Smooth muscle cell of the brain vasculature (primary cell): Measurements from ENCODE around the gene DLGAP1.

Source experiments
- DNase-seq: peaks from one replicate; pipeline ENCODE4 v3.0.0-alpha.2; 2012; ENCODE audit warnings: low read depth, low spot score

The DLGAP1 gene

DNA sequence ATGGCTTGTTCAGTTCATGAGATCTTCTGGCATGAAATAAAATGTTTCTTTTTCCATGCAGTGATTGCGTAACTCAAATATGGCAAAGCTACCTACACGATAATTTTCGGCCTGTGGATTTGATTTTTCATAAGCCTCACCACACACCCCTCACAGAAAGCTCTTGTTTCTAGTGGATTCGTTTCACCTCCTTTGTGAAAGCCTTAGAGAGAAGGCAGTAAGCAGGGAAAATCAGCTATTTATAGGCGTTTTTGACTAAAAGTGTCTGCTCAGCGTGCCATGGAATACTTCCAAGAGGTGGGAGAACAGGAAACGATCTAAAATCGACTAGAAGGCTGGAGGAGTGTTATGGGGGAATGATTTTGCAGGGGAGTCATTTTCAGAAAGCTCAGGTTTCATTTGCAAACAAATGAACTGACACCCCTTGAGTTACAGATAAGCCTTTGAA lies 587.2 kb downstream of the DLGAP1 start:
- DNase-seq = no peak

DNA sequence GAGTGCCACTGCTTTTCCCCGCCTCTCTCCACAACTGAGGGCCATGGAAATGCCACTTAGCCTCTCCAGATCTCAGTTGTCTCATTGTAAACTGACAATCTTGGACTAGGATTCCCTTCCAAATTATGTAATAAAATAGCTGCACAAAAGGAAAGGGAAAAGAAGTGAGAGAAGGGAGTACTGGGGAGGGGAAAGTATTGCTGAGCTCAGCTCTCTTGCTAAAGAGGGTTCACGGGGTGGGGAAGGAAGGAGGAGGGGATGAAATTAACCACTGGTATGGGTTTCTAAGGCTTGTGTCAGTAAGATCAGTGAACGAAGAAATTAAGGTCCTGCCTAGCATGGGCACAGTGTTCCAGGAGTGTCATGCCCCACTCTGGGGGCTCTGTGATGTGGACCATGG lies 587.9 kb downstream of the DLGAP1 start:
- no peak for DNase-seq

DNA sequence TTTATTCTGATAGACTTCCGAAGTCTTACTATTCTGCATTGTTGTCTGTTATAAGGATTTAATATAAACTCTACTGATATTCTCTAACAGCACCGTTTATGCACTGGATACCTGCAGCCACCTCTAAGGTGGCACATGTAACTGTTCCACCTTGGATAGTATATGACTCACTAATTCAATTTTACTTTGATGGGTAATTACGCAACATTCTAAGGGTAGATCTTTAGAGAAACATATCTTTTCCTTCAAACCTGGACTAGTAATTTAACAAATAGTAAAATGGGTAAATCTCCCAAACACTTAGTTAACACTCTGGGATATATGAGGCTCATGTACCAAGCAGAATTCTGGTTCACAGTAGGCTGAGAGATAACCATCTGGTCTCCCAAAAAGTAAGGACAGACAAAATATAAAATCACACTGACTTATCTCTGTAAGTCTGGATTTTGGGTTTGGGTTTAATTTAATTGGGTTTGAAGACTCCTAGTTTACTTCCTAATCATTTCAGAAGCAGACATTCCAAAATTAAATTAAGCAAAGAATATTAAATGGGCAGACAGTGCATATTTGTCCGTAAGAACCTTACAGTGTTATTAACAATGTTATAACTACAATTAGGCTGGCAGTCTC lies 590.3 kb downstream of the DLGAP1 start:
- no peak for DNase-seq

DNA sequence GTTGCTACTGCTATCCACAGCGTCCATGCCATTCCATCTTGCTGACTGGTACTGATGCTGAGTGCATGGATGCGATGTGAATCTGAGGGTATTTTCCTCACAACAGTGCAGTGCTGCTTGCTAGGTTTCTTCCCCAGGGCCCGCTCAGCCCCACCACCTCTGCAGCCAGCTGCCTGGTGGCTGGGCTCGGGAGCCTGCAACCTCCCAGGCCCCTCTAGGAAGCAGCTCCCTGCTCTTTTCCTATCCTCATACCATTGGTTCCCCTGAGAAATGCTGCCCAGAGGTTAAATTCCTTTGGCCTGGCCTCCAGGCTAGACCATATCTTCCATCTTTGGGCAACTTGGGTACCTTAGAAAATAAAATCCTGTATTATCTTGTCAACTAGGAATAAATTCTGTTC lies 591.5 kb downstream of the DLGAP1 start:
- DNase-seq = no peak

DNA sequence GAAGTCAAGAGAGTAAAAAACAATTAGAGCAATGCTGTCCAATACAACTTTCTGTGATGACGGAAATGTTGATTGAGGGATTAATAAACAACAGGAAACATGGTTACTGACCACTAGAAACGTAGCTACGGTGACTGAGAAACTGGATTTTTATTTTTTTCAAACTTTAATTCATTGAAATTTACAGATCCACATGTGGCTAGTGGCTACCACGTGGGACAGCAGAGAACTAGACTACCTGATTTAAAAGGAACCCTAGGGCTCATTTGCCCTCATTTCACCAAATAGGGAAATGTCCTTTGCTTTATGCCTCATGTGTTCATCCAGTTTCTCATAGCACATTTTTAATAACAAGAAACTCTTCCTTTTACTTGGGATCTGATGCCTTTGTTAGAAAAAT lies 592.1 kb downstream of the DLGAP1 start:
- DNase-seq = no peak

DNA sequence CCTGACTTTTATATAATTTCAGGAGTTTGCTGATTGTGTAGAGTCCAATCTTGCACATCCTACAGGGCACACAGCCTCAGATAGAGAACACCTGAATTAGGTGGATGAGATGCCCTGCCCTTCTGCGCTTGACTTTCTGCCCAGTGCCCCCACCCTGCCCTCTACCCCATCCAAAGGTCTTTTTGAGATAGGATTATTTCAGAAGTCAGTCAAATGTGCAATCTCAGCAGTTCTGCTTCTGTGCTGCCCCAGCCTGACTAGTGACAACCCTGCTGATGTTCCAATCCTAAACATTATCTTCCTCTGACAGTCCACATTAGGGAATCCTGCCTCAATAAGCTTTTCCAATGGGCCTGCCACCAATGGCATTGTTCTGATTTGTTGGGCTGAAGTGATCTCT lies 593.6 kb downstream of the DLGAP1 start:
- no peak for DNase-seq

DNA sequence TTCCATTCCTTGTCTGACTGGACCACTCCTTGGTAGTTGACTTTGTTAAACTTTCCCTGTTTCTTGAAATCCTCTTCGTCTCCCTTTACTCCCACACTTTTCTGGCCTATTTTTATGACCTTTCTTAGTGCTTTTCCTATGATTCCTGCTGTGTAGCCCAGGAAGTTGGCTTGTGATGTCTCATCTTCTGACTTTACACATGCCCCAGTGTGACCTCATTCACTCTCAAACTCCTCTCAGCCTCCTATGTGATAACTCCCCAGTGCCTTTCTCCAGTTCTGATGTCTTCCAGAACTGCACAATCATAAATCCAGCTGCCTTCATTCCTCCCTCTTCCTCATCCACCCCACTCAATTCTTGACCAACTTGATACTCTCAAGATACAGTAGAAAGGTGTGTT lies 597.6 kb downstream of the DLGAP1 start:
- no peak for DNase-seq

DNA sequence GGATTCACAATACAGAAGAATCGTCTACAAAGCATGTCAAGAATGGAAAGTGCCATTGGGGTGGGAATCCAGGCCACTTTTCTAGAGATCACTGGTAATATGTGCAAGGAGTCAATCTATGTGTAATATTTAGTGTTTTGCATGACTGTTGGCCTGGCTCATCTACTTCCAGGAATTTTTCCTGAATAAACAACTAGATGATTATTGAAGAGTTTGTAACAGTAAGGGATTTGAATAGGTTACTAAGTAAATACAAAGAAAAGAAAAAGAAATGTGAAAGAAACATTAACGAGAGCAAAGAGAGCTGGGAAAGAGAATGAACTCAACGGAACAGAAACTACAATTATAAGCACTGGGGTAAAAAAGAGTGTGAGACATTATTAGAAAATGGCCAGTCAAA lies 599.1 kb downstream of the DLGAP1 start:
- no peak for DNase-seq

DNA sequence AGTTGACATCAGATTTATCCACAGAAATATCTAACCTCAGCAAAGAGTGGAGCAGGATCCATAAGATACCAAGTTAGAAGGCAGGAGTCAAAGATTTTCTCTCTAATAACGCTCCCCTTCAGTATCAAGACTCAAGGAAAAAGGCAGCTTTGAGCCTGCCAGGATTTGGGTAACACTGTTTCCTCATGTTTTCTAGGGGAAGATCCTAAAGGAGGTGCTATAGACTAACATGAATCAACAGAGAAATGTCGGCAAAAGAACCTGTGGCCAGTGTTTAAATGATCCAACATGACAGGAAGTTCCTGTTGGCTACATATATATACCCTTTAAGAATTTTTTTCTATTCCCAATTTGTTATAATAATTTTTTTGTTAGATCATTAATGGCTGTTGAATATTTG lies 602.8 kb downstream of the DLGAP1 start:
- no peak for DNase-seq

DNA sequence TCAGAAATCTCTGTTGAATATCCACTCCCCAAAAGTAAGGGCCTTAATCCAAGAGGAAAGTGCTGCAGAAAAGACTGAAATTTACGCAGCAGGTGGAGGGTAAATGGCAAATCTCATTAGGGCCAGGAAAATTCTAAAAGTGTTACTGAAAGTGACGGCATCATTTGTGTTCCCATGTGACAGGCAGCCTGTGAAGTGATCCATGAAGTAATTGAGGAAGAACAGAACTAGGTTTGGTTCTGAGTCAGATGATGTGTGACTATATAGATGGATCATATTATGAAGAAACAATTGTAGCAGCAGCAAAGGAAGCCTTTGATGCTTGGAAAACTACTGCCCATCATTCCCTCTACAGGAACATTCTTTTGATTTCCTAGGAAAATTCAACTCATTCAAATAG lies 603.9 kb downstream of the DLGAP1 start:
- no peak for DNase-seq

DNA sequence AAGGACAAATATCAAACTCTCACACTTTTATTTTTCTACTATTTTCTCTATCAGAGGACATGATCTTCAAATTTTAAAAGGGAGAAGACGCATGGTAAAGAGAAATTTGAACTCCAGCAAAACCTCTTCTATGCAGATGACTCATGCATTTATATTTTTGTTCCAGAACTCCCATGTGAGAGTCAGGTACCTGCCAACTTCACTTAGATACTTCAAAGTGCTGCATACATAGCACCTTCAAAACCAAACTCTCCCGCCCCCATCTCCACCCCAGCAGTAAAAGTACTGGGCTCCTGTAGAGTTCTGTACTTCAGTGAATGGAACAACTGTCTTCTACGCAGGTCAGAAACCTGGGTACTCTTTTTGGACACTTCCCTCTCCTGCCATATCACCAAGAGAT lies 606.8 kb downstream of the DLGAP1 start:
- DNase-seq = no peak

DNA sequence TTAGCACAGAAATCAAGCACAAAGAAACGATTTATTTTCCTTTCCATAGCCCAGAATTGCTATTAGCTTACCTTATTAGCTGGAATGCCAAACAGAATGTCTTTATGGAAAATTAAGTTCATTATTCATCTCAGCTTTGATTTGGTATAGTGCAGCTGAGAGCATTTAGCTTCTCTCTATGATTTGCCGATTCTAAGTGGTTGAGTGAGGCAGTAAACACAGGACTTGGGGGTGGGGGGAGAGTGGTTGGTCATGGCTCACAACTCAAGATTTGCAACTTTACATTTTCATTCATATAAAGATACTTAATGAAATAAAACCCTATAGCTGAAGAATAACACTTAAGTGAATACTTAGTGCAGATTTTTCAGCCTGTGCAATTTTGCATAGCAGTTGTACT lies 609.9 kb downstream of the DLGAP1 start:
- no peak for DNase-seq

DNA sequence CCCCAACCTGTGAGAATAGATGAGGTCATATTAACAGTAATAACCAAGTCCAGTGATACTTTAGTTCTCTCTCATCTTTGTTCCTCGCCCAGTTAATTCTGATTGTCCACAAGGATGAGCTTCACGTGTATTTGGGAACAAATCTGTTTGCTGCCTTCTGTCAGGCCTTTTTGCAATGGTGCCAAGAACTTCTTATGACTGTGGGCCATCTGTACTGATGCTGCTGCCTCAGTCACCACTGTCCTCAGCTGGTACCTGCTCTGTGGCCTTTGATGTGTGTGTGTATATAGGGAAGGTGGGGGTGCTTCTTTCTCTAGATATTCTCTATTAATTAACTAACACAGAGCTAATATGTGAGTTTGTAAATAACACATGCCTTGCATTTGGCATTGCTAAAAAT lies 612.3 kb downstream of the DLGAP1 start:
- DNase-seq = no peak

DNA sequence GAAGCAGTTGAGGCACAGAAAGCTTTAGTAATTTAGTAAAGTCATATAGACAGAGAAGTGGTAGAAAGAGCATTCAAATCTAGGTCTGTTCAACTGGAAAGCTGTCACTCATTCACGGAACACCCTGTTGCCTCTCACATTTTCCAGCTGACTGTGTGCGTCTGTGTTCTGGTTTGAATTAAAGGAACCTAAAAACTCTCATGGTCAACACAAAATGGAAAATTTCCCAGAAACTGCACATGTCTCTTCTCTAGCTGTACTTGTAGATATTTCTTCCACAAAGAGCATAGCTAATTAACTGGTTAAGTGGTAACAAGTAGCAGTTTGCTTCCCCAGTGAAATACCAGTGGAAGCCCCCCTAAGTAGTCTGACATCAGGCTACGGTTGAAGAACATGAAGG lies 614.3 kb downstream of the DLGAP1 start:
- DNase-seq = no peak

DNA sequence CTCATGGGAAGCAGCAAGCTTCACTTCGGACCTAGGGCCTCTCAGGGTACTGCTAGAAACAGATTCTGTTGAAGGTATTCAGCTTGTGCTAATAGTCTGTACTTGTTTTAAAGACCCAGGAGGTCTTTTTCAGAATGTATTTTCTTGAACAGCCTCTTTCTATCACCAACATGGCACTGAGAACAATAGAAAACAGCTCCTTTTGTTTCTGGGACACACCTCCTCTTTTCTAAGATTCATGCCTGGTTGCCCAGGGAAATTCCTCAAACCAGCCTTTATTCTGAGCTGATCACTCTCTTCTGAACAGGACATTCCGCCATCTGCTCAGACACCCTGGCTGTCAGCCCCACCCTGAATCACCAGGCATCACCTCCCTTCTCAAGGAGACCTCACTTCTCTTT lies 615.5 kb downstream of the DLGAP1 start:
- DNase-seq = no peak

DNA sequence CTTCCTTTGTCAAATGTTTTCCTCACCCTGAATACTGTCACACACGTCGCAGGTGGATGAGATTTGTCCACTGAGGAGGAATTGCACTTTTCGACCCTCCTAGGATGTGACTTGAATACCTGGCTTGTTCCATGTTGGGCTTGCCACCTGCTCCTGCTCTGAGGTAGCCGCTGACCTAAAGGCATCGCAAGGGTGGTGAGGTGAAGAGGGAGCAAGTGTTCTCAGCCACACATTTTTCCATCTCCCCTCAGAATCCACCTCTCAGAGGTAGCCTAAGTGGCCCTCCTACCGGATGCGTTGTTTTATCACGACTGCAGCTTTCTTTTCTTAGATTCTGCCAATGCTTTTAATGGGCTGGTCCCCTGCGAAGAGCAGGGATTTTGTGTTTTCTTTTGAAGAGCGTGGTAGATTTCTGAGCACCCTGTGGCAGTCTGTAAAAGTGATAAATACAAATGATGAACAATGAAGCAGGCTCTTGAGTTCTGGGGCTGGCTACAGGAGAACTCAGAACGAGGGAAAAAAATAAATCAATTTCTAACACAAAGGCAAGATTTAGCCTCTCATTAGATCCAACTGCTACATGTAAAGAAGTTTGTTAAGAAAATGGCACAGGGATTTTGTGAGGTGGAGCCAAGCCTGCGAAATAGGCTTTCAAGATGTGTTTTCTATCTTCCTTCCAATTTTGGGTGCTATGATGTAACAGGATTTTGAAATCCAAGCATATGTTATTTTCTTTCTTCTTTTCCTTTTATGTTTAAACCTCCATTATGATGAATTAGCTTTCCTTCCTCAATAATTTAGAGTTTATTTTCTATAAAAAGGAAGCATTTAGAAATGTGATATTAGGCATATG lies 618.4 kb downstream of the DLGAP1 start:
- DNase-seq = no peak

DNA sequence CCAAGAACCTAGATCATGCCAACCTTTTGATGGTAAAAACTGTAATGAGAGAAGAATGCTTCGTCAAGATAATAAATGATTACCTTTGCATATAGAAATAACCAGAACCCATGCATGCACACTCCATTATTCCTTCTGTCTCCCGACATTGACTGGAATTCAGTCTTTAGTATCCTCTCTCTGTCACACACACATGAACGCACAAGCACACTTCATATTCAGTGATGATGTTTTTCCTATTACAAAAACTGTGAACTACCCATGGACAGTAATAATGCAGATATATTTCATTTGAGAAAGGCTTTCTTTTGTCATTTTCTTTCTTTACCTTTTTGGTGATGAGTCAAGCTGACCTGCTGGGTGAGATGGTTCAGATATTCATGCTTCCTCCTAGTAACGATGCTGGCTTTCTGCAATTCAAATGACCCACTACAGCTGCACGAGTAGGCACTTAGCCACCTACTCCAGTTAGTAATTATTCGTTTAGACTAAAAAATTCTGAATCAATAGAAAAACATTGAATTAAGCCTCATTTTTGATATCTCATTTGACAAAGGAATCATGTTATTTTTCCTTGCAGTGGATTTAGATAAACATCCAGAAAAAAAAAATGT lies 623.0 kb downstream of the DLGAP1 start:
- no peak for DNase-seq

DNA sequence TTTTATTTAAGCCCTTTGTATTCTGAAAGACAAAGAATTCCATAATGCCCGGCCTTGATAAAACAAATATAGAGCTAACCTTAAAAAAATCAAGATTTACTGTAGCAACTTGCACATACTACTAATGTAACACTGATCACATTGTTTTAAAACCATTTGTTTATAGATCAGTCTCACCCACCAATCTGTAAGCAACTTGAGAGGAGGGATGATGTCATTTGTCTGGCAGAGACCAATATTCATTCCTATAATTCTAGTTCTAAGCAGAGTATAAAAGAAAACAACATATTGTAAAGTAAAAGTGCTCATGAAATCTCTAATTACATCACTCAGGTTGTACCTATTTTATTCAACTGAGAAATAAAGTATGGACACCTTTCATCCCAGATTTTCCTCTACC lies 624.5 kb downstream of the DLGAP1 start:
- no peak for DNase-seq

DNA sequence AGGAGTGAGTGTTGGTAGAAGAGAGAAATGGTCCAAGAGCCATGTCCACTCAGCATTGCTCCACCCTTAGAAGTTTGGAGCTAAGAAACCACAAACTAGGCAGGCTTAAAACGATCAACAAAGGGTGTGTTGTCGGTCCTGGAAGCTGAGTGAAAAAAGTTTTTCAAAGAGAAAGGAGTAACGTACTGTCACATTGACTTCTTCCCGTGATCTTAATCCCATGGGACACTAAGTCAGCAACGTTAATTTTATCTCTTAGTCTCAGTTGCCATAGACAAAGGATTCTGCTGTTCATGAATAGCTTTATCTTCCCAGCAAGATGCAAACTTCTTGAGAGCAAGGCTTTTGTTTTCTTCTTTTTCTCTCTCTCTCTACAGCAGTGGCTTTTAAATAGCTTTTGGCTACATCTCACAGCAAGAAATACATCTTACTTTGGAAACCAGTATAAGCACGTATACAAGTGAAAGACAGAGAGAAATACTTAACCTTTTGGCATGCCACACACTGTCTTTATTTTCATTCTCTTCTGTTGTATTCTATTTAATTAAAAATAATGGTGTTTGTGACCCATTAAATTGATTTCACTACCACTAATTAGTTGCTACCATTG lies 627.8 kb downstream of the DLGAP1 start:
- DNase-seq = no peak

DNA sequence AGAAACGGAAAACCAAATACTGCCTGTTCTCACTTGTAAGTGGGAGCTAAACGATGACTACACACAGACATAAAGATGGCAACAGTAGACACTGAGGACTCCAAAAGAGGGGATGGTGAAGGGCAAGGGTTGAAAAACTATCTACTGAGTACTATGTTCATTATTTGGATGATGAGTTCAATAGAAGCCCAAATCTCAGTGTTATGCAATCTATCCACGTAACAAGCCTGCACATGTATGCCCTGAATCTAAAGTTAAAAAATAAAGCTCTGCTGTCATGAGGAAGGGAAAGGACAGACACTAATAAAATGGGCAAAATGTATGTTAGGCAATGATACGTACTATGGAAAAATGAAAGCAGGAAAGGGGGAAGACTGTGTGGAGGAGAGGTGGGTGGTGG lies 629.1 kb downstream of the DLGAP1 start:
- no peak for DNase-seq

DNA sequence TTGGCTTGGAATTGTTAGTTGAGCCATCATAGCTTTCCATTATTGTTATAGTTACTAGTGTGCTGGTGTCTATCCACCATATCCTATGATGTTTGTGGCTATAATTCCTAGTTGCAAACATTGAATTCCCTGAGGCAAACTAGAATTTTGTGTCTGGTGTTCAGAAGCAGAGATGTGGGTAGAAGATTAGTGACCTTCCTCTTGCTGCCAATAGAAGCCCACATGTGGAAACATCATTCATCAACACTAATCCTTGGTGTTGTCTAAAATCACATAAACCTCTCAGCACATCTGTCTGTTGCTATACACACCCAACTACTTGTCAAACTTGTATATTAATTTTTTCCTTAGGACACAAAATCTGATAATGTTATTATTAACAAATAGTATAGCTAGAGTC lies 631.0 kb downstream of the DLGAP1 start:
- DNase-seq = no peak

DNA sequence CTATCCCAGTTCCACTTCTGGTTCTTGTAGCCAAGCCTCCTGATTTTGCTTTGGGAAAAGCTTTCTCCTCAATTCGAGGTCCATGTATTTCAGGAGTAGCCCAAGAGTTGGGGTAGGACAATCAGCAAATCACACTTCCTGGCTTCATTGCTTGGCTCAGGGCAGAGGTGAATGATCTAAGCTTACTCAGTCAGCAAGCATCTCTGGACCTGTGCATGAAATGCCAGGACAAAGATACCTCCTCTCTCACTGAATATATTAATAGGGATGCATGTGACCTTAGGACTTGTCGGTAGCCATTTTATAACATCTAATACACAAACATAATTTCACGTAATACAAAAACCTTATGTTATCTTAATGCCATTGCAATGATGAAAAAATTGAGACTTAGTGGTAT lies 632.0 kb downstream of the DLGAP1 start:
- DNase-seq = no peak

DNA sequence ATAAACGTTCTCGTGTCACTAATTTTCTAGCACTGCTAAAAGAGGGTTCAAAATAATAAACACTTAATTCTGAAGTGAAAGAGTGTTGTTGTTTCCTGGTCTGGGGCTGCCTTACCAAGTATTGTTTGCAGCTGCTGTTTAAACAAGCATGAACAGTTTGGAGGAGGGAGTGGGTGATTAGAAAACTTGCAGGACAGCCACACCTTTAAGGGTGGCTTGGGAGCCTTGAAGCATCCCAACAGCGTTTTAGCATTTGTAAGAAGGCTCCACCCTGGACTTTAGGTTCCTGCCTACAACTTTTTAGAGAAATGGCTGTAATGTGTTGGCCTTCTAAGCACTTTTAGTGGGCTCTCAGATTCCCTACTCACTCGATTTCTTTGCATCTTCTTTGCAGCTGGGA lies 633.6 kb downstream of the DLGAP1 start:
- DNase-seq = no peak
